ENCODE results near the gene SLC35E4.
"Not testable (repeated sequence)": the region's sequence is repeated elsewhere in the genome, so short reads cannot be mapped to it uniquely, and the experiment has no call there.

- TF ChIP-seq MAX (IDR thresholded peaks at IDR 0.05; ENCODE audit: low read depth); SMC3 (IDR thresholded peaks at IDR 0.05; ENCODE audit: low read depth, low read length); POLR2AphosphoS5 (IDR thresholded peaks at IDR 0.05; ENCODE audit: low read depth, low read length): not testable (repeated sequence)
Measured at GRCh38 chr22:30592360-30592713, 43.2 kb upstream of the SLC35E4 start.
